GM15510 (cell line): Measurements from ENCODE around the gene DYNC1LI1.

Experiments
- POLR2A ChIP-seq: IDR thresholded peaks from 3 replicates; pipeline ENCODE4 v1.6.1; 2011; ENCODE audit warnings: borderline replicate concordance; ENCODE audit not compliant: insufficient read length; ENCODE audit errors: extremely low read depth

DYNC1LI1 gene

GRCh38 chr3:32487781-32488473 is 82.7 kb downstream of the DYNC1LI1 start:
- no peak for TF ChIP-seq POLR2A

- no peak for TF ChIP-seq POLR2A
Measured at GRCh38 chr3:32484436-32484835, 86.2 kb downstream of the DYNC1LI1 start.

GRCh38 chr3:32483772-32484171 is 86.9 kb downstream of the DYNC1LI1 start:
- no peak for TF ChIP-seq POLR2A

- TF ChIP-seq POLR2A = no peak
Measured at GRCh38 chr3:32482693-32483092, 88.0 kb downstream of the DYNC1LI1 start.

GRCh38 chr3:32481791-32482631 is 88.6 kb downstream of the DYNC1LI1 start:
- no peak for TF ChIP-seq POLR2A

- no peak for TF ChIP-seq POLR2A
Measured at GRCh38 chr3:32480604-32481003, 90.1 kb downstream of the DYNC1LI1 start.
